PFSK-1 (cell line): ENCODE measurements around the gene SLC6A12.

Experiments used
- FOXP2 ChIP-seq: optimal IDR thresholded peaks from 2 replicates; pipeline ENCODE3; 2011; ENCODE audit warnings: borderline replicate concordance, control low read depth, inconsistent platforms; ENCODE audit not compliant: insufficient read depth; ENCODE audit errors: extremely low read length, extremely low read depth
- POLR2AphosphoS5 ChIP-seq: IDR thresholded peaks from 2 replicates; pipeline ENCODE4 v1.6.1; 2012; ENCODE audit warnings: low read depth, mild to moderate bottlenecking, control low read depth, low read length, moderate library complexity
- REST ChIP-seq, 2 experiments: IDR thresholded peaks; 2 replicates each; pipeline versions ENCODE4 v1.6.1 to v1.8.0; 2011 to 2012; ENCODE audit warnings: low read depth in 2 of 2, low read length in 2 of 2, control low read depth in 1 of 2, inconsistent platforms in 1 of 2, mild to moderate bottlenecking in 1 of 2, moderate library complexity in 1 of 2; ENCODE audit not compliant: insufficient read depth in 1 of 2
- SIN3A ChIP-seq: IDR thresholded peaks from 2 replicates; pipeline ENCODE4 v1.6.1; 2012; ENCODE audit warnings: mild to moderate bottlenecking, low read length, moderate library complexity, borderline replicate concordance; ENCODE audit not compliant: insufficient read depth
- TAF1 ChIP-seq: IDR thresholded peaks from 2 replicates; pipeline ENCODE4 v1.6.1; 2012; ENCODE audit warnings: low read length, control low read depth, borderline replicate concordance; ENCODE audit not compliant: insufficient read depth

Gene SLC6A12

DNA sequence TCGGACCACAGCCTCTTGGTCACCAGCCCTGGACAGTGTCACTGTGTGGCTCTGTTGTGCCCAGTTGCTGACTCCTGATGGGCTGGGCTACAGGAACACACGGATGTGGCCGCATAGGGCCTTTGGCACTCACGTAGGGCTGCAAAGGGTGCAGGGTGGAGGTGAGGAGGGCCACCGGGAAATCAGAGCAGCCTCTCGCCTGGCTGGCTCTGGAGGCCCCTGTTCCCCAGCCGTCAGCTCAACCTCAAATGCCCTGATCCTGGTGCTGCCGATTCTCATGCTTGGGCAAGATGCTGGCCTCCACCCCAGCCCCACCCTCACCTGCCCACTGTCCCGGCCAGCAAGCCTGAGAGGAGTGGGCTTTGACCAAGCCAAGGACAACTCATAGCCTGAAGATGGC is 59.0 kb downstream of the SLC6A12 start:
- TF ChIP-seq REST (IDR thresholded peaks at IDR 0.05; ENCODE audit: insufficient read depth in 1 of 2, low read depth in 2 of 2, low read length in 2 of 2) (no peak), POLR2AphosphoS5 (no peak), TAF1 (no peak)

- TF ChIP-seq SIN3A (no peak), POLR2AphosphoS5 (no peak), REST (IDR thresholded peaks at IDR 0.05; ENCODE audit: insufficient read depth in 1 of 2, low read depth in 2 of 2, low read length in 2 of 2) (no peak), FOXP2 (no peak), TAF1 (no peak)
Measured at GRCh38 chr12:154058-154457, 59.9 kb downstream of the SLC6A12 start.

GRCh38 chr12:153080-153746 is 60.7 kb downstream of the SLC6A12 start:
- TF ChIP-seq FOXP2: no peak
- no peak for TF ChIP-seq SIN3A

- no peak for TF ChIP-seq SIN3A
- TF ChIP-seq FOXP2: no peak
- TF ChIP-seq TAF1: no peak
- TF ChIP-seq REST (IDR thresholded peaks at IDR 0.05; ENCODE audit: insufficient read depth in 1 of 2, low read depth in 2 of 2, low read length in 2 of 2): no peak
- TF ChIP-seq POLR2AphosphoS5: no peak
Measured at GRCh38 chr12:152440-152839, 61.5 kb downstream of the SLC6A12 start.

- TF ChIP-seq POLR2AphosphoS5: no peak
- TF ChIP-seq REST (IDR thresholded peaks at IDR 0.05; ENCODE audit: insufficient read depth in 1 of 2, low read depth in 2 of 2, low read length in 2 of 2): no peak
- TF ChIP-seq SIN3A: no peak
- TF ChIP-seq FOXP2: no peak
- no peak for TF ChIP-seq TAF1
Measured at GRCh38 chr12:151579-151978, 62.4 kb downstream of the SLC6A12 start.
